Ecto neural progenitor cell (in vitro differentiated cells): ENCODE data around the gene CAMK1.

ENCODE experiments used
- DNase-seq: peaks from one replicate; pipeline ENCODE4 v3.0.0-alpha.2; 2018; ENCODE audit warnings: low spot score

Gene CAMK1

GRCh38 chr3:9710174-9710739, 59.5 kb downstream of the CAMK1 start:
- DNase-seq = no peak
